Sigmoid colon (tissue), 4 donors: ENCODE data around the gene WDFY4.

Experiments used
- EP300 ChIP-seq, 4 donors: sonication (generic); formaldehyde crosslinking; IDR thresholded peaks; one replicate each; pipeline ENCODE4 v1.6.1; 2017; ENCODE audit warnings: antibody characterized with exemption in 4 of 4
- POLR2A ChIP-seq, 2 donors: fragments of 450-650 bp; IDR thresholded peaks; one replicate each; pipeline ENCODE4 v1.6.1; 2016; ENCODE audit warnings: antibody characterized with exemption in 2 of 2, mild to moderate bottlenecking in 2 of 2, moderate library complexity in 2 of 2
- POLR2AphosphoS5 ChIP-seq, 4 donors: sonication (generic); formaldehyde crosslinking; IDR thresholded peaks; one replicate each; pipeline ENCODE4 v1.6.1; 2017; ENCODE audit warnings: antibody characterized with exemption in 4 of 4
- TF ChIP-seq, protein P1 (sequence below), 4 experiments: fragments of 450-650 bp in 3 of 4; fragments of 200-600 bp in 1 of 4; IDR thresholded peaks; one replicate each; pipeline ENCODE4 v1.5.1; 2016 to 2019; ENCODE audit warnings: antibody characterized with exemption in 4 of 4, mild to moderate bottlenecking in 3 of 4, moderate library complexity in 2 of 4

DNA sequence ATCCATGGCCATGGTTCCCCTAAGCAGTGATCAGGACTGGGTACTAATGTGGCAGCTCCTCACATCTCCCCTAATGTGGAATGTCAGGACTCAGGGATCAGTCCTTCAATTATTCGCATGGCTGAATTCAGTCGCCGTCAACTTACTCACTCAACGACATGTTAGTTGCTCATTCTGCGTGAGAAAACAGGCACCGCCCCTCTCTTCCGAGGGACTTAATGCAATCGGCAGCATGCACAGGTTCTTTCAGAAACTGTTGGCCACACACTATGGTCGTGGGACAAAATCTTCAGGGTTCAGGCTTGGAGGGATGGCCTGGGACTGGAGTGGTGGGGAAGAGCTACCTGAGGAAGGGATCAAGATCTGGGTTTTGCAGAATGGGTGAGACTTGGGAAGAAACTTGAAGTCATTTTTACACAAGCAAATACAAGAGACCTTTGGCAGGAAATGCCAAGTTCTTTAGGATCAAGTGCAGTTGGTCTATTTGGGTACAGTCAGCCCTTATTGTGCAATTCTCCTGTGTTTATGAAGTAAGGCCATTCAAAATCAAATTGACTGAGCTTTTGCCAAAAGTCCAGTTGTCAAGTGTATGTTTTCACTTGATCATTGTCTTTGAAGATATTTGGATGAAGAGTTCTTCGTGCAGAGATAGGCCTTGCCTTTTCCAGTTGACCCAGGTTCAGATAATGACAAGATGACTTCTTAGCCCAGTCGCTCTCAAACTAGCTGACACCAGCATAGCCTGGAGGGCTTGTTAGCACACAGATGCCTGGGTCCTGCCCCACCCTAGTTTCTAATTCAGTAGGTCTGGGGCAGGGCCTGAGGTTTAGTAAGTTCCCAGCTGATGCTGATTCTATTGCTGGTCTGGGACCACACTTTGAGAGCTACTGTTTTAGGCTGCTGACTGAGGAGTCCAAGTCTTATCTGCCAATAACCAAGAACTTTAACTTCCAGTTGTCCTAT lies 206.5 kb downstream of the WDFY4 start:
- TF ChIP-seq POLR2A (IDR thresholded peaks at IDR 0.05), result no peak
- TF ChIP-seq, protein P1, sequence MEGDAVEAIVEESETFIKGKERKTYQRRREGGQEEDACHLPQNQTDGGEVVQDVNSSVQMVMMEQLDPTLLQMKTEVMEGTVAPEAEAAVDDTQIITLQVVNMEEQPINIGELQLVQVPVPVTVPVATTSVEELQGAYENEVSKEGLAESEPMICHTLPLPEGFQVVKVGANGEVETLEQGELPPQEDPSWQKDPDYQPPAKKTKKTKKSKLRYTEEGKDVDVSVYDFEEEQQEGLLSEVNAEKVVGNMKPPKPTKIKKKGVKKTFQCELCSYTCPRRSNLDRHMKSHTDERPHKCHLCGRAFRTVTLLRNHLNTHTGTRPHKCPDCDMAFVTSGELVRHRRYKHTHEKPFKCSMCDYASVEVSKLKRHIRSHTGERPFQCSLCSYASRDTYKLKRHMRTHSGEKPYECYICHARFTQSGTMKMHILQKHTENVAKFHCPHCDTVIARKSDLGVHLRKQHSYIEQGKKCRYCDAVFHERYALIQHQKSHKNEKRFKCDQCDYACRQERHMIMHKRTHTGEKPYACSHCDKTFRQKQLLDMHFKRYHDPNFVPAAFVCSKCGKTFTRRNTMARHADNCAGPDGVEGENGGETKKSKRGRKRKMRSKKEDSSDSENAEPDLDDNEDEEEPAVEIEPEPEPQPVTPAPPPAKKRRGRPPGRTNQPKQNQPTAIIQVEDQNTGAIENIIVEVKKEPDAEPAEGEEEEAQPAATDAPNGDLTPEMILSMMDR (IDR thresholded peaks at IDR 0.05), result no peak
- TF ChIP-seq POLR2AphosphoS5 (IDR thresholded peaks at IDR 0.05), result no peak
- no peak for TF ChIP-seq EP300 (IDR thresholded peaks at IDR 0.05)
